ENCODE data around the gene RAD51B.

GRCh38 chr14:68389943-68390342 lies 570.4 kb downstream of the RAD51B start:
- TF ChIP-seq CTCF (conservative IDR thresholded peaks at IDR 0.05; ENCODE audit: low read depth, low read length) (no peak), EZH2phosphoT487 (IDR thresholded peaks at IDR 0.05; ENCODE audit: borderline replicate concordance, low read length) (no peak), EZH2 (IDR thresholded peaks at IDR 0.05; ENCODE audit: low read length, unreplicated experiment) (no peak)

All from PC-3 (cell line).